ENCODE measurements around the gene LLGL2.

LLGL2 gene

DNA sequence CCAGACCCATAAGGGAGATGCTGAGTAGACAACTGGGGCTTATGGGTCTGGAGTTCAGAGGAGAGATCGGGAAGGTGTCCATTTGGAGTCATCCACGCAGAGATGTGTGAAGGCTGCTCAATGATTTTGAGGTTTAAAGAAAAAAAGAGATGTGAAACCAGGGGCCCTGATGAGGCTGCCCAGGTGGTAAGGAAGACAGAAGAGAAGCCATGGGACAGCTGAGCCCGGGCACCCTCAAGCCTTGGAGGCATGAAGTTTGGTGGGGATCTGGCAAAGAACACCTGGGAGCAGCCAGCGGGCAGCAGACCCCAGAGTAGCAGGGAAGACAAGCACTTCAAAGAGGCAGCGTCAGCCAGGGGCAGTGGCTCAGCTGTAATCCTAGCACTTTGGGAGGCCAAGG is 41.3 kb downstream of the LLGL2 start:
- TF ChIP-seq, protein P1, sequence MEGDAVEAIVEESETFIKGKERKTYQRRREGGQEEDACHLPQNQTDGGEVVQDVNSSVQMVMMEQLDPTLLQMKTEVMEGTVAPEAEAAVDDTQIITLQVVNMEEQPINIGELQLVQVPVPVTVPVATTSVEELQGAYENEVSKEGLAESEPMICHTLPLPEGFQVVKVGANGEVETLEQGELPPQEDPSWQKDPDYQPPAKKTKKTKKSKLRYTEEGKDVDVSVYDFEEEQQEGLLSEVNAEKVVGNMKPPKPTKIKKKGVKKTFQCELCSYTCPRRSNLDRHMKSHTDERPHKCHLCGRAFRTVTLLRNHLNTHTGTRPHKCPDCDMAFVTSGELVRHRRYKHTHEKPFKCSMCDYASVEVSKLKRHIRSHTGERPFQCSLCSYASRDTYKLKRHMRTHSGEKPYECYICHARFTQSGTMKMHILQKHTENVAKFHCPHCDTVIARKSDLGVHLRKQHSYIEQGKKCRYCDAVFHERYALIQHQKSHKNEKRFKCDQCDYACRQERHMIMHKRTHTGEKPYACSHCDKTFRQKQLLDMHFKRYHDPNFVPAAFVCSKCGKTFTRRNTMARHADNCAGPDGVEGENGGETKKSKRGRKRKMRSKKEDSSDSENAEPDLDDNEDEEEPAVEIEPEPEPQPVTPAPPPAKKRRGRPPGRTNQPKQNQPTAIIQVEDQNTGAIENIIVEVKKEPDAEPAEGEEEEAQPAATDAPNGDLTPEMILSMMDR (IDR thresholded peaks at IDR 0.05; ENCODE audit: low read depth, low read length, missing control alignments): no peak
- in situ Hi-C loops (cut with HindIII; ENCODE audit: low sequenced_read_pairs): no loop called here
- DNase-seq (ENCODE audit: low read depth): no peak
- no peak overlapping the region for H3K4me3 ChIP-seq (ENCODE audit: low read depth, low read length)

DNA sequence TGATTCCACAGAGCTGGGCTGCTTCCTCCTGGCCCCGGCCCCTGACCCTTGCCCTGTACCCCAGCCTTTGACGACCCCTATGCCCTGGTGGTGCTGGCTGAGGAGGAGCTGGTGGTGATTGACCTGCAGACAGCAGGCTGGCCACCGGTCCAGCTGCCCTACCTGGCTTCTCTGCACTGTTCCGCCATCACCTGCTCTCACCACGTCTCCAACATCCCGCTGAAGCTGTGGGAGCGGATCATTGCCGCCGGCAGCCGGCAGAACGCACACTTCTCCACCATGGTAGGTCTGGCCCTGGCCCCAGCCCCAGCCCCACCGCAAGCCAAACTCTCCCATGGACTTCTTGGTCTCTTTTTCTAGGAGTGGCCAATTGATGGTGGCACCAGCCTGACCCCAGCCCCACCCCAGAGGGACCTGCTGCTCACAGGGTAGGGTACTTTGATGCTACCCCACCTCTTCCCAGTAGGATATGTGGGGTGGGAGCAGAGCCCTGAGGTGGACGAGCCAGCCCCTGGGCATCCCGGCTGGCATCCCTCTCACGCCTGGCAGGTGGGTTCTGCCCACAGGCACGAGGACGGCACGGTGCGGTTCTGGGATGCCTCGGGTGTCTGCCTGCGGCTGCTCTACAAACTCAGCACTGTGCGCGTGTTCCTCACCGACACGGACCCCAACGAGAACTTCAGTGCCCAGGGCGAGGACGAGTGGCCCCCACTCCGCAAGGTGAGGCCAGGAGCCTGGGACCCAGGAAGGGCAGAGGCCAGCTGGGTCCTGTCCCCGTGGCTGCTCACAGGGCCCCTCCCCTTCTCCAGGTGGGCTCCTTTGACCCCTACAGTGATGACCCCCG is 43.1 kb downstream of the LLGL2 start:
- TF ChIP-seq, protein P1 (IDR thresholded peaks at IDR 0.05; ENCODE audit: low read depth, low read length, missing control alignments): no peak
- DNase-seq (ENCODE audit: low read depth): no peak
- no peak overlapping the region for H3K4me3 ChIP-seq (ENCODE audit: low read depth, low read length)
- in situ Hi-C loops (cut with HindIII; ENCODE audit: low sequenced_read_pairs): no loop called here

DNA sequence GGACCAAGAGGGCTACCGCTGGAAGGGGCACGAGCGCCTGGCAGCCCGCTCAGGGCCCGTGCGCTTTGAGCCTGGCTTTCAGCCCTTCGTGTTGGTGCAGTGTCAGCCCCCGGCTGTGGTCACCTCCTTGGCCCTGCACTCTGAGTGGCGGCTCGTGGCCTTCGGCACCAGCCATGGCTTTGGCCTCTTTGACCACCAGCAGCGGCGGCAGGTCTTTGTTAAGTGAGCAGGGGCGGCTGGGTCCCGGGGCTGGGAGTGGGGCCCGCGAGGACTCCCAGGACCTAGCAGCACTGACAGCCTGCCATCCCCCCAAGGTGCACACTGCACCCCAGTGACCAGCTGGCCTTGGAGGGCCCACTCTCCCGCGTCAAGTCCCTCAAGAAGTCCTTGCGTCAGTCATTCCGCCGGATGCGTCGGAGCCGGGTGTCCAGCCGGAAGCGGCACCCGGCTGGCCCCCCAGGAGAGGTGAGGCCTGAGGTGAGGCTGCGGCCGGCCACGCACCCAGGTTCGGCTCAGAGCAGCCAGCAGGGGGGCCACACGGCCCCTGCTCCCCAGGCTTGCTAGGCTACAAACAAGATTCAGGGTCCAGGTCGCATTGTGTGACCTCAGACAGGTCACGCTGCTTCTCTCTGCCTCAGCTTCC is 44.7 kb downstream of the LLGL2 start:
- no peak for DNase-seq (ENCODE audit: low read depth)
- TF ChIP-seq, protein P1 (IDR thresholded peaks at IDR 0.05; ENCODE audit: low read depth, low read length, missing control alignments): no peak
- in situ Hi-C loops (cut with HindIII; ENCODE audit: low sequenced_read_pairs): no loop called here
- H3K4me3 ChIP-seq (ENCODE audit: low read depth, low read length): no peak overlapping the region

DNA sequence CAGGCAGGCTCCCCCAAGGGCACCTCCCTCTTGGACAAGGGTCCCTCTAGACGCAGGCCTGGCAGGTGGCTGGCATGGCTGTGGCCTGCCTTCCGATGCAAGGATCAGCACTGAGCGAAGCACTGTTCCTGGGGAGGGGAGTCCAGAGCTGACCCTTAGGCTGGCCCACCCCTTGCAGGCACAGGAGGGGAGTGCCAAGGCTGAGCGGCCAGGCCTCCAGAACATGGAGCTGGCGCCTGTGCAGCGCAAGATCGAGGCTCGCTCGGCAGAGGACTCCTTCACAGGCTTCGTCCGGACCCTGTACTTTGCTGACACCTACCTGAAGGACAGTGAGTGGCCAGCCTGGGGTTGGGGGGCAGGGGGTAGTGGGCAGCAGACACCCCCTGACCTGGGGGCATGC is 45.3 kb downstream of the LLGL2 start:
- no peak for DNase-seq (ENCODE audit: low read depth)
- TF ChIP-seq, protein P1 (IDR thresholded peaks at IDR 0.05; ENCODE audit: low read depth, low read length, missing control alignments): no peak
- no peak overlapping the region for H3K4me3 ChIP-seq (ENCODE audit: low read depth, low read length)
- in situ Hi-C loops (cut with HindIII; ENCODE audit: low sequenced_read_pairs): no loop called here

DNA sequence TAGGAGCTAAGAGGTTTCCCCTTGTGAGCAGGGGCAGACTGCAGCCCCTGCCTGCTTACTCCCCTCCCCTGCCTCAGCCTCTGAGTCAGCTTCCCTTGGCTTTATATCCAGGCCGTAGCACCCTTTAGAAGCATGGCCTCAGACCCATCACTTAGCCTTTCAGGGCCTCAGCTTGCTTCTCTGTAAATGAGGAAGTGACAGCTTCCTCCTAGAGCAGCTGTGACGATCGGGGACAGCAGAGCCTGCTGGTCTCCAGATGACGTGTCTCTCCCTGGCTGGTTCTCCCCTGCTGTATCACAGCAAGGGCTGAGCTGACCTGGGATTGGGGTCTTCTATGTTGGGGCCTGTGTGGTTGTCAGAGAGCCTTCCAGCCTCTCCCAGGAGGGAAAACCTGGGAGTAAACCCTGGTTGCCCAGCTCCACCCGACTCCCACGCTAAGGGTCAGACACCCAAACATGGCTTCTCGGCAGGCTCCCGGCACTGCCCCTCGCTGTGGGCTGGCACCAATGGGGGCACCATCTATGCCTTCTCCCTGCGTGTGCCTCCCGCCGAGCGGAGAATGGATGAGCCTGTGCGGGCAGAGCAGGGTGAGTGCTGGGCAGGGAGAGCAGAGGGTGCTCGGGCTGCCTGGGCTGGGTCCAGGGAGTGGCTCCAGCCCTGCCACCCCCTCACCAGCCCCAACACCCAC is 45.8 kb downstream of the LLGL2 start:
- in situ Hi-C loops (cut with HindIII; ENCODE audit: low sequenced_read_pairs): no loop called here
- no peak for DNase-seq (ENCODE audit: low read depth)
- H3K4me3 ChIP-seq (ENCODE audit: low read depth, low read length): no peak overlapping the region
- TF ChIP-seq, protein P1 (IDR thresholded peaks at IDR 0.05; ENCODE audit: low read depth, low read length, missing control alignments): no peak

DNA sequence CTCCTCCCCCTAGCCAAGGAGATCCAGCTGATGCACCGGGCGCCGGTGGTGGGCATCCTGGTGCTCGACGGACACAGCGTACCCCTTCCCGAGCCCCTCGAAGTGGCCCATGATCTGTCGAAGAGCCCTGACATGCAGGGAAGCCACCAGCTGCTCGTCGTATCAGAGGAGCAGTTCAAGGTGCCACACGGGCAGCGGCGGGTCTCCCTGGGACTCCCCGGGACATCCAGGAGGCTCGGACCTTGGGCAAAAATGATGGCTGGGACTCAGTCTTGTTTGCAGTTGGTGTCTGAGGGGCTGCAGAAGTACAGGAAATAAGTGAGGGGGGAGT is 46.4 kb downstream of the LLGL2 start:
- TF ChIP-seq, protein P1 (IDR thresholded peaks at IDR 0.05; ENCODE audit: low read depth, low read length, missing control alignments): no peak
- no peak overlapping the region for H3K4me3 ChIP-seq (ENCODE audit: low read depth, low read length)
- in situ Hi-C loops (cut with HindIII; ENCODE audit: low sequenced_read_pairs): no loop called here

More for the DNA sequence above, 46.4 kb downstream of the LLGL2 start:
- no peak for DNase-seq (ENCODE audit: low read depth)
